H9 (cell line): ENCODE results near the gene LLCFC1. TPM values are rescaled to one million over a fixed set of nuclear protein-coding genes. Genes with fewer than 3 reads are reported as not detected.

ENCODE experiments used
- DNase-seq: peaks from one replicate; pipeline ENCODE4 v3.0.0-alpha.2; 2017
- H2AFZ ChIP-seq: one replicate; pipeline ENCODE4 v1.6.1; 2013; ENCODE audit warnings: mild to moderate bottlenecking, low read length, control low read depth, moderate library complexity
- H2AK5ac ChIP-seq: 2 replicates; pipeline ENCODE4 v1.6.1; 2013; ENCODE audit warnings: low read length, control low read depth, mixed read lengths; ENCODE audit not compliant: insufficient read length
- H2BK120ac ChIP-seq: one replicate; pipeline ENCODE4 v1.6.1; 2013; ENCODE audit warnings: low read depth, mild to moderate bottlenecking, low read length, control low read depth, inconsistent platforms; ENCODE audit not compliant: poor library complexity, severe bottlenecking
- H2BK12ac ChIP-seq: 2 replicates; pipeline ENCODE4 v1.6.1; 2013; ENCODE audit warnings: low read length, control low read depth, mixed read lengths, low read depth; ENCODE audit not compliant: insufficient read length
- H2BK15ac ChIP-seq: 2 replicates; pipeline ENCODE4 v1.6.1; 2013; ENCODE audit warnings: low read depth, low read length, control low read depth
- H2BK20ac ChIP-seq: one replicate; pipeline ENCODE4 v1.6.1; 2013; ENCODE audit warnings: low read depth, mild to moderate bottlenecking, low read length, control low read depth, inconsistent platforms; ENCODE audit not compliant: poor library complexity, severe bottlenecking
- H2BK5ac ChIP-seq: 2 replicates; pipeline ENCODE4 v1.6.1; 2013; ENCODE audit warnings: low read length, control low read depth, mixed read lengths; ENCODE audit not compliant: insufficient read length
- H3K14ac ChIP-seq: 2 replicates; pipeline ENCODE4 v1.6.1; 2013; ENCODE audit warnings: low read length, control low read depth; ENCODE audit not compliant: insufficient read depth
- H3K18ac ChIP-seq: 2 replicates; pipeline ENCODE4 v1.6.1; 2013; ENCODE audit warnings: low read depth, mild to moderate bottlenecking, mixed read lengths, low read length, control low read depth; ENCODE audit not compliant: insufficient read length
- H3K23ac ChIP-seq: 2 replicates; pipeline ENCODE4 v1.6.1; 2013; ENCODE audit warnings: low read length, control low read depth, mixed read lengths, low read depth; ENCODE audit not compliant: insufficient read length
- H3K23me2 ChIP-seq: 2 replicates; pipeline ENCODE4 v1.6.1; 2013; ENCODE audit warnings: low read depth, mild to moderate bottlenecking, mixed read lengths, low read length, control low read depth; ENCODE audit not compliant: insufficient read length, poor library complexity, severe bottlenecking
- H3K27ac ChIP-seq: 2 replicates; pipeline ENCODE4 v1.5.1; 2013; ENCODE audit warnings: low read length, control low read depth, mixed read lengths, low read depth; ENCODE audit not compliant: insufficient read length
- H3K27me3 ChIP-seq: 2 replicates; pipeline ENCODE4 v1.6.1; 2013; ENCODE audit warnings: low read length, control low read depth, inconsistent platforms; ENCODE audit not compliant: insufficient read depth
- H3K4ac ChIP-seq: 2 replicates; pipeline ENCODE4 v1.6.1; 2013; ENCODE audit warnings: low read depth, mild to moderate bottlenecking, control low read depth, inconsistent platforms, low read length, moderate library complexity
- H3K4me1 ChIP-seq: 2 replicates; pipeline ENCODE4 v1.6.1; 2013; ENCODE audit warnings: low read length, control low read depth, inconsistent platforms; ENCODE audit not compliant: insufficient read depth
- H3K4me2 ChIP-seq: 2 replicates; pipeline ENCODE4 v1.6.1; 2013; ENCODE audit warnings: low read length, control low read depth, mixed read lengths; ENCODE audit not compliant: insufficient read length, insufficient read depth
- H3K56ac ChIP-seq: 2 replicates; pipeline ENCODE4 v1.6.1; 2013; ENCODE audit warnings: low read depth, mild to moderate bottlenecking, mixed read lengths, low read length, control low read depth; ENCODE audit not compliant: insufficient read length
- H3K79me1 ChIP-seq: 2 replicates; pipeline ENCODE4 v1.6.1; 2013; ENCODE audit warnings: low read depth, mild to moderate bottlenecking, moderate library complexity, low read length, control low read depth, inconsistent platforms; ENCODE audit not compliant: insufficient read depth, poor library complexity, severe bottlenecking
- H3K79me2 ChIP-seq: 2 replicates; pipeline ENCODE4 v1.6.1; 2013; ENCODE audit warnings: low read length, control low read depth, inconsistent platforms; ENCODE audit not compliant: insufficient read depth
- H3K9ac ChIP-seq: 2 replicates; pipeline ENCODE4 v1.6.1; 2013; ENCODE audit warnings: low read length, control low read depth, mixed read lengths; ENCODE audit not compliant: insufficient read length; ENCODE audit errors: extremely low read depth
- H3K9me3 ChIP-seq: one replicate; pipeline ENCODE4 v1.6.1; 2013; ENCODE audit warnings: low read depth, low read length, inconsistent platforms; ENCODE audit not compliant: control insufficient read depth
- H3T11ph ChIP-seq: one replicate; pipeline ENCODE4 v1.6.1; 2013; ENCODE audit warnings: mild to moderate bottlenecking, low read length, control low read depth, inconsistent platforms
- H4K20me1 ChIP-seq: one replicate; pipeline ENCODE4 v1.6.1; 2013; ENCODE audit not compliant: control insufficient read depth, insufficient read length, insufficient read depth
- H4K5ac ChIP-seq: 2 replicates; pipeline ENCODE4 v1.6.1; 2013; ENCODE audit warnings: low read depth, mild to moderate bottlenecking, mixed read lengths, low read length, control low read depth; ENCODE audit not compliant: insufficient read length
- H4K8ac ChIP-seq: replicated peaks from 2 replicates; pipeline ENCODE4 v1.6.1; 2013; ENCODE audit warnings: low read length, control low read depth, mixed read lengths, low read depth; ENCODE audit not compliant: insufficient read length
- H4K91ac ChIP-seq: 2 replicates; pipeline ENCODE4 v1.6.1; 2013; ENCODE audit warnings: low read depth, mild to moderate bottlenecking, moderate library complexity, mixed read lengths, low read length, control low read depth; ENCODE audit not compliant: insufficient read length
- H3K27ac Mint-ChIP-seq, 3 experiments: 2 replicates in 2 of 3; 3 replicates in 1 of 3; pipeline ENCODE4 v1.8.0; 2020 to 2021; ENCODE audit warnings: mixed read lengths in 3 of 3, mild to moderate bottlenecking in 1 of 3, moderate library complexity in 1 of 3
- H3K27me3 Mint-ChIP-seq: 2 replicates; pipeline ENCODE4 v1.8.0; 2021; ENCODE audit warnings: low read depth, mild to moderate bottlenecking, moderate library complexity, mixed read lengths
- H3K36me3 Mint-ChIP-seq, 3 experiments: 2 replicates in 2 of 3; 3 replicates in 1 of 3; pipeline ENCODE4 v1.8.0; 2020 to 2021; ENCODE audit warnings: low read depth in 3 of 3, mixed read lengths in 3 of 3; ENCODE audit not compliant: insufficient read depth in 1 of 3
- H3K4me1 Mint-ChIP-seq, 2 experiments: 2 replicates each; pipeline ENCODE4 v1.8.0; 2020; ENCODE audit warnings: mixed read lengths in 2 of 2
- H3K4me3 Mint-ChIP-seq, 2 experiments: 2 replicates in 1 of 2; 3 replicates in 1 of 2; pipeline ENCODE4 v1.8.0; 2020 to 2021; ENCODE audit warnings: mild to moderate bottlenecking in 2 of 2, mixed read lengths in 2 of 2, moderate library complexity in 1 of 2
- H3K9me3 Mint-ChIP-seq, 2 experiments: 2 replicates in 1 of 2; 3 replicates in 1 of 2; pipeline ENCODE4 v1.8.0; 2020; ENCODE audit warnings: mild to moderate bottlenecking in 2 of 2, mixed read lengths in 2 of 2, moderate library complexity in 1 of 2
- CTCF ChIP-seq: fragments of 200-600 bp; sonication (generic); conservative IDR thresholded peaks from 3 replicates; pipeline ENCODE4 v1.8.0; 2021; ENCODE audit warnings: antibody characterized with exemption, mild to moderate bottlenecking
- WGBS: extraction: QIAGEN DNeasy Blood & Tissue Kit; methylation state at CpG from one replicate; pipeline ENCODE4 v1.1.7; 2013; ENCODE audit warnings: missing lambda C conversion rate, low lambda C conversion rate, mixed read lengths; ENCODE audit not compliant: insufficient read length; ENCODE audit errors: extremely low coverage; 5-methylcytosine and 5-hydroxymethylcytosine counted together
- total RNA-seq: library from RNA; stranded (reverse); gene quantifications from 2 replicates; pipeline ENCODE4 v1.2.1, GENCODE V29; 2021

The LLCFC1 gene
- total RNA-seq, 1 experiment from 2014 or later = not detected

- H3K56ac ChIP-seq = no peak overlapping the region
- no peaks in the 10 kb centered on the region for H3K9me3 Mint-ChIP-seq
- no peak overlapping the region for H3T11ph ChIP-seq
- no peak overlapping the region for H3K14ac ChIP-seq
- no peaks in the 10 kb centered on the region for H4K20me1 ChIP-seq
- no peaks in the 10 kb centered on the region for H3K79me1 ChIP-seq
- no peaks in the 10 kb centered on the region for H3K79me2 ChIP-seq
- H3K27me3 Mint-ChIP-seq = peaks cover 6% of the 10 kb centered on the region; the same call in 1 of the 2 replicates
- no peak overlapping the region for H3K4me3 Mint-ChIP-seq
- no peak overlapping the region for H4K8ac ChIP-seq
- no peak overlapping the region for H3K4me2 ChIP-seq
- peaks cover 0 to 3% (median 0%) of the 10 kb centered on the region in 3 experiments; a peak in 2 of 7 replicates for H3K36me3 Mint-ChIP-seq
- H3K9ac ChIP-seq = no peak overlapping the region
- H4K5ac ChIP-seq = no peak overlapping the region
- no peak overlapping the region for H3K27ac ChIP-seq
- DNase-seq = no peak
- no peak overlapping the region for H4K91ac ChIP-seq
- no peaks in the 10 kb centered on the region for H3K27me3 ChIP-seq
- TF ChIP-seq CTCF = no peak
- H2BK12ac ChIP-seq = no peak overlapping the region
- no peak overlapping the region for H2BK20ac ChIP-seq
- no peaks in the 10 kb centered on the region for H3K4me1 ChIP-seq
- no peak overlapping the region for H3K4ac ChIP-seq
- H2BK120ac ChIP-seq = no peak overlapping the region
- no peak overlapping the region for H2AFZ ChIP-seq
- H2BK15ac ChIP-seq = no peak overlapping the region
- H3K23ac ChIP-seq = no peak overlapping the region
- H3K18ac ChIP-seq = no peak overlapping the region
- no peaks in the 10 kb centered on the region for H3K9me3 ChIP-seq
- H2BK5ac ChIP-seq = no peak overlapping the region
- no peak overlapping the region; a peak in 2 of 7 replicates for H3K27ac Mint-ChIP-seq
- no peak overlapping the region for H2AK5ac ChIP-seq
- no peaks in the 10 kb centered on the region for H3K23me2 ChIP-seq
- peaks cover 0 to 6% of the 10 kb centered on the region in 2 experiments; a peak in 2 of 4 replicates for H3K4me1 Mint-ChIP-seq
- WGBS = no CpG with 5 or more reads among the region's 7 CpGs
These were observed 4.5 kb downstream of the LLCFC1 start for GRCh38 chr7:142943706-142944268.
